Progenitor cell of endocrine pancreas (in vitro differentiated cells): ENCODE results near the gene GATA6. TPM values are rescaled to one million over a fixed set of nuclear protein-coding genes. Genes with fewer than 3 reads are reported as not detected.
A peak's percentile ranks its signal among the peaks of the same experiment; 100 is the strongest.
"Not testable (repeated sequence)": the region's sequence is repeated elsewhere in the genome, so short reads cannot be mapped to it uniquely, and the experiment has no call there.

Experiments used
- DNase-seq: peaks from one replicate; pipeline ENCODE4 v3.0.0; 2021; ENCODE audit warnings: low spot score; ENCODE audit not compliant: unreplicated experiment
- H3K27ac Mint-ChIP-seq: 2 replicates; pipeline ENCODE4 v1.8.0; 2021; ENCODE audit warnings: mild to moderate bottlenecking, moderate library complexity, mixed read lengths
- H3K27me3 Mint-ChIP-seq: 2 replicates; pipeline ENCODE4 v1.8.0; 2021; ENCODE audit warnings: mixed read lengths
- H3K36me3 Mint-ChIP-seq: 2 replicates; pipeline ENCODE4 v1.8.0; 2022; ENCODE audit warnings: mixed read lengths; ENCODE audit not compliant: insufficient read depth
- H3K4me1 Mint-ChIP-seq: 2 replicates; pipeline ENCODE4 v1.8.0; 2021; ENCODE audit warnings: low read depth, mixed read lengths
- H3K4me3 Mint-ChIP-seq: 2 replicates; pipeline ENCODE4 v1.8.0; 2021; ENCODE audit warnings: low read depth, mild to moderate bottlenecking, moderate library complexity, mixed read lengths
- H3K9me3 Mint-ChIP-seq: 2 replicates; pipeline ENCODE4 v1.8.0; 2021; ENCODE audit warnings: low read depth, mixed read lengths
- total RNA-seq: library from RNA; stranded (reverse); gene quantifications from 2 replicates; pipeline ENCODE4 v1.2.1, GENCODE V29; 2021
- TF ChIP-seq, protein P1 (sequence below): fragments of 200-600 bp; sonication (generic); IDR thresholded peaks from one replicate; pipeline ENCODE4 v1.5.0; 2021; ENCODE audit warnings: antibody characterized with exemption, mild to moderate bottlenecking; ENCODE audit not compliant: unreplicated experiment

Gene GATA6
- total RNA-seq, 1 donor from 2014 or later: 112 TPM

DNA sequence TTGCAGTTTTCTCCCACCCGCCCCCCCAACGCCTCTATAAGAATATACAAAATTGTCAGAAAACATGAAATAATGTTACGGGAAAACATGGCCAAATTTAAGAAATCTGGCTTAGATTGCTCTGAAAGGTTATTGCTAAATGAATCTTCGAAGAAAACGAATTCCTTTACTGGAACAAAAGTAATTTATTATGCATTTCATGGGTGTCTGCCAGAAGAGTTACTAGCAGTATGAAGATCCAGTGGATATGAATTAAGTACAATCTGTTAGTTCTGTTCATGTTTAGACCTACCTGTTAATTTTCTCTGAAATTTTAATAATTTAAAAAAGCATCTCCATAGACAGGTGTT, 21.9 kb downstream of the GATA6 start:
- DNase-seq: no peak
- Mint-ChIP-seq H3K27me3 (no peaks in the 10 kb centered on the region), H3K36me3 (peaks cover 31% of the 10 kb centered on the region), H3K9me3 (no peaks in the 10 kb centered on the region), H3K4me1 (peaks cover 65% of the 10 kb centered on the region), H3K27ac (no peak overlapping the region), H3K4me3 (no peak overlapping the region)
- TF ChIP-seq, protein P1, sequence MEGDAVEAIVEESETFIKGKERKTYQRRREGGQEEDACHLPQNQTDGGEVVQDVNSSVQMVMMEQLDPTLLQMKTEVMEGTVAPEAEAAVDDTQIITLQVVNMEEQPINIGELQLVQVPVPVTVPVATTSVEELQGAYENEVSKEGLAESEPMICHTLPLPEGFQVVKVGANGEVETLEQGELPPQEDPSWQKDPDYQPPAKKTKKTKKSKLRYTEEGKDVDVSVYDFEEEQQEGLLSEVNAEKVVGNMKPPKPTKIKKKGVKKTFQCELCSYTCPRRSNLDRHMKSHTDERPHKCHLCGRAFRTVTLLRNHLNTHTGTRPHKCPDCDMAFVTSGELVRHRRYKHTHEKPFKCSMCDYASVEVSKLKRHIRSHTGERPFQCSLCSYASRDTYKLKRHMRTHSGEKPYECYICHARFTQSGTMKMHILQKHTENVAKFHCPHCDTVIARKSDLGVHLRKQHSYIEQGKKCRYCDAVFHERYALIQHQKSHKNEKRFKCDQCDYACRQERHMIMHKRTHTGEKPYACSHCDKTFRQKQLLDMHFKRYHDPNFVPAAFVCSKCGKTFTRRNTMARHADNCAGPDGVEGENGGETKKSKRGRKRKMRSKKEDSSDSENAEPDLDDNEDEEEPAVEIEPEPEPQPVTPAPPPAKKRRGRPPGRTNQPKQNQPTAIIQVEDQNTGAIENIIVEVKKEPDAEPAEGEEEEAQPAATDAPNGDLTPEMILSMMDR: no peak

DNA sequence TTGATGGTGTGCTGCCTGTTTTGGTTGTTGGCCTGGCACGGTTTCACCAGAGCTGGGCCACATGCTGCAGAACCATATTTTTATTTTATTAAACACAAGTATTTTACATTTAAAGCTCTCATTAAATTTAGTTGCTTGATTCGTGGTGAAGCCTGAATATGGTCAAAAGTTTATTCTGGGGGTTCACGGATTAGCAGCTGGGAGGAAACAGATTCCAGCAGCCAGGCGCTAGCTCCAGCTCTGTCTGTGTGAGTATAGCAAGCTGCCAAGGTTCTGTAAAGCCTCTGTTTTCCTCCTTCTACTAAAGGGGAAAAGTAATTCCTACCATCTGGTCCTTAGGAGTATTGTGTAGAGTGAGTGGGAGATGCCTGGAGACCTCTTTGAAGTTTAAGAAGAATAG, 22.5 kb downstream of the GATA6 start:
- H3K4me1 Mint-ChIP-seq: peaks cover 62% of the 10 kb centered on the region
- no peak for DNase-seq
- no peaks in the 10 kb centered on the region for H3K27me3 Mint-ChIP-seq
- H3K4me3 Mint-ChIP-seq: no peak overlapping the region
- TF ChIP-seq, protein P1: no peak
- no peaks in the 10 kb centered on the region for H3K9me3 Mint-ChIP-seq
- peaks cover 29% of the 10 kb centered on the region for H3K36me3 Mint-ChIP-seq
- H3K27ac Mint-ChIP-seq: peak overlapping the region; percentile 74

DNA sequence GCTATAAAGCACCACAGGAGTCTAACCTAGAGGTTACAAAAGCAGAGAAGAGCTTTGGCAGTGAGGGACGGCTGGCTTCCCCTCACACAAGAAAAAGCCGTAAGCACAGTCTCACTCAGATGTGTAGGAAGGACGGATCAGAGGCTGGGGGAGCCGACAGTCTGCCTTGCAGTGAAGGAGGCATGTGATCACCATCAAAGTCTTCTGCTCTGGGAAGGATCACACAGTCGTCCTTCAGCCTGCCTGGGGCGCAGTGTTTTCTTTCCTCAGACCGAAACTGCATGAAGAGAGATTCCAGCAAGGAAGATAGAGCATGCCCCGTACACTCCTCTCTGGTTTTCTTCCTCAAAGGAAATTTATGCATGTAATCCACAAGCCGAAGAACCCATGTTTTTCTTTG, 24.1 kb downstream of the GATA6 start:
- H3K9me3 Mint-ChIP-seq: no peaks in the 10 kb centered on the region
- peak overlapping the region; percentile 7 for H3K4me3 Mint-ChIP-seq
- peaks cover 65% of the 10 kb centered on the region for H3K4me1 Mint-ChIP-seq
- H3K27ac Mint-ChIP-seq: peak overlapping the region; percentile 92
- peaks cover 30% of the 10 kb centered on the region for H3K36me3 Mint-ChIP-seq
- TF ChIP-seq, protein P1: no peak
- no peak for DNase-seq
- H3K27me3 Mint-ChIP-seq: no peaks in the 10 kb centered on the region

DNA sequence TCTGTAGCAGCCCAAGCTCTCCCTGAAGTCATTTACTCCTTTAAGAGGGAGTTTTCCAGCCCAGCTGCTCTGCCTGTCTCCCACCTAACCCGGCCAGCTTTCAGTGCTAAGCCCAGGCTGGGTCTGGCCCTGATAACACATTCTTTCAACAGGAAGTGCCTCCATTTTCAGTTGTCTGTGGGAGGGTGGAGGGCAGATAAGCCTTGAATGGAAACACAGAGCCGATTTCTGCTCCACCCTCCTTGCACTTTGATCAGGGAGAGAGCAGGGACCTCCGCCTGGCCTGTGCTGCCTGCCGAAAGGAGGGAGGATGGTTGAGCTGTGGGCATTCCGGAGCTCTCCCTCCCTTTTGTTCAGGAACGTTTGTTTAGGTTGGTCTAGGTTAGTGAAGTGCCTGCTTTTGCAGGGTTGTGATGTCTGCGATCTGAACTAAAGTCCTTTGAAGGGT, 24.8 kb downstream of the GATA6 start:
- TF ChIP-seq, protein P1: no peak
- H3K36me3 Mint-ChIP-seq: peaks cover 30% of the 10 kb centered on the region
- H3K4me1 Mint-ChIP-seq: peaks cover 63% of the 10 kb centered on the region
- peak overlapping the region; percentile 92 for H3K27ac Mint-ChIP-seq
- peak; percentile 45 for DNase-seq
- H3K4me3 Mint-ChIP-seq: peak overlapping the region; percentile 29
- H3K9me3 Mint-ChIP-seq: no peaks in the 10 kb centered on the region
- H3K27me3 Mint-ChIP-seq: no peaks in the 10 kb centered on the region

DNA sequence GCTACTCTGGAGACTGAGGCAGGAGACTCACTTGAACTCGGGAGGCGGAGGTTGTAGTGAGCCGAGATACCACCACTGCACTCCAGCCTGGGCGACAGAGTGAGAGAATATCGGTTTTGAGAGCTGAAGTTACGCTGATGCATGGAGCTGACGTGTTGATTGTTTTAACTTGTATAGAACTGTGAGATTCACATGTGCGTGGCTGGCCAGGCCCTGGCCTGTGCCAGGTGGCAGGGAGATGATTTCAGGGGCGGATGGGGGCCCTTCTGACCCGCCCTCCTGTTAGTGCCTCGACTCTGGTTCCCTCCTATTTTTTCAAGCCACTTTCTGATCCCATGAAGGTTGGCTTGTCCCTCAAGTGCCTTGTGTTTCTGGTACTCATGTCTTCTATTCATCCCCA, 25.7 kb downstream of the GATA6 start:
- peaks cover 55% of the 10 kb centered on the region for H3K4me1 Mint-ChIP-seq
- no peaks in the 10 kb centered on the region for H3K9me3 Mint-ChIP-seq
- H3K4me3 Mint-ChIP-seq: no peak overlapping the region
- DNase-seq: no peak
- peaks cover 32% of the 10 kb centered on the region for H3K36me3 Mint-ChIP-seq
- peak overlapping the region; percentile 92 for H3K27ac Mint-ChIP-seq
- TF ChIP-seq, protein P1: no peak
- no peaks in the 10 kb centered on the region for H3K27me3 Mint-ChIP-seq

DNA sequence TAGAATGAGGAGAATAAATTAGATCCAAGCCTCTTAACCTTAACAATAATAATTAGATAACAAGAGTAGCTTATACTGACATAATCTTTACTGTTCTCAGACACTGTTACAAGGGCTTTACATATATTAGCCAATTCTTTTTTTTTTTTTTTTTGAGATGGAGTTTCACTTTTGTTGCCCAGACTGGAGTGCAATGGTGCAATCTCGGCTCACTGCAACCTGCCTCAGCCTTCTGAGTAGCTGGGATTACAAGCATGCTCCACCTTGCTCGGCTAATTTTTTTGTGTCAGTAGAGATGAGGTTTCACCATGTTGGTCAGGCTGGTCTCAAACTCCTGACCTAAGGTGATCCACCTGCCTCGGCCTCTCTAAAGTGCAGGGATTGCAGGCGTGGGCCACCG, 27.6 kb downstream of the GATA6 start:
- not testable (repeated sequence) for H3K9me3 Mint-ChIP-seq, H3K4me3 Mint-ChIP-seq, H3K27me3 Mint-ChIP-seq, DNase-seq
- Mint-ChIP-seq H3K36me3 (peaks cover 41% of the 10 kb centered on the region), H3K27ac (peak overlapping the region; percentile 5), H3K4me1 (peaks cover 47% of the 10 kb centered on the region)
